H1 (cell line): ENCODE data around the gene ASGR2. TPM values are rescaled to one million over a fixed set of nuclear protein-coding genes. Genes with fewer than 3 reads are reported as not detected.
"Not testable (repeated sequence)": the region's sequence is repeated elsewhere in the genome, so short reads cannot be mapped to it uniquely, and the experiment has no call there.

ENCODE experiments used
- CTCF ChIA-PET: fragments of 300-600 bp; sonication (Branson Sonifier 250); formaldehyde crosslinking; loops from one replicate; lab custom pipeline; 2021; ENCODE audit not compliant: partially characterized antibody; lab: Charles Lee
- POLR2A ChIA-PET: fragments of 300-600 bp; sonication (Branson Sonifier 250); formaldehyde crosslinking; loops from one replicate; lab custom pipeline; 2021; ENCODE audit warnings: inconsistent platforms; ENCODE audit not compliant: partially characterized antibody; lab: Charles Lee
- DNase-seq, 2 experiments: peaks; one replicate each; pipeline versions ENCODE4 v3.0.0 to v3.0.0-alpha.2; 2010 to 2022; ENCODE audit warnings: low spot score in 2 of 2, low read depth in 1 of 2, mixed read lengths in 1 of 2
- FAIRE-seq: peaks from 2 replicates; lab custom pipeline; 2011; peaks lifted over from hg19 to GRCh38; lab: Jason Lieb, UNC
- H2AFZ ChIP-seq: 2 replicates; pipeline ENCODE4 v1.8.1; 2012; ENCODE audit warnings: low read length, inconsistent platforms
- H2AK5ac ChIP-seq: 2 replicates; pipeline ENCODE4 v1.6.1; 2013; ENCODE audit warnings: low read depth, low read length
- H2BK120ac ChIP-seq: replicated peaks from 2 replicates; pipeline ENCODE3; 2013; ENCODE audit warnings: low read depth, low read length, inconsistent platforms
- H2BK12ac ChIP-seq: 2 replicates; pipeline ENCODE4 v1.6.1; 2013; ENCODE audit warnings: low read depth, low read length
- H2BK15ac ChIP-seq: 2 replicates; pipeline ENCODE4 v1.6.1; 2013; ENCODE audit warnings: low read length
- H2BK20ac ChIP-seq: 2 replicates; pipeline ENCODE4 v1.6.1; 2013; ENCODE audit warnings: low read length
- H2BK5ac ChIP-seq: 2 replicates; pipeline ENCODE4 v1.6.1; 2013; ENCODE audit warnings: low read depth, low read length
- H3K14ac ChIP-seq: 2 replicates; pipeline ENCODE4 v1.6.1; 2013; ENCODE audit warnings: inconsistent platforms; ENCODE audit not compliant: insufficient read length
- H3K18ac ChIP-seq: 2 replicates; pipeline ENCODE4 v1.6.1; 2013; ENCODE audit warnings: low read length; ENCODE audit errors: extremely low read depth
- H3K23ac ChIP-seq: 2 replicates; pipeline ENCODE4 v1.6.1; 2013; ENCODE audit warnings: inconsistent platforms; ENCODE audit not compliant: insufficient read length
- H3K23me2 ChIP-seq: 2 replicates; pipeline ENCODE4 v1.6.1; 2013; ENCODE audit warnings: low read depth, low read length
- H3K27ac ChIP-seq: 2 replicates; pipeline ENCODE4 v1.6.1; 2011; ENCODE audit warnings: low read depth, low read length, inconsistent platforms
- H3K27me3 ChIP-seq, 4 experiments: replicated peaks in 1 of 4; 1 replicate in 1 of 4; 2 replicates in 3 of 4; pipeline versions ENCODE4 v1.6.1 to v1.8.1; 2011 to 2013; ENCODE audit warnings: low read length in 3 of 4, mild to moderate bottlenecking in 3 of 4, inconsistent platforms in 2 of 4, mixed read lengths in 2 of 4, moderate library complexity in 1 of 4; ENCODE audit not compliant: control insufficient read depth in 3 of 4, insufficient read depth in 3 of 4; ENCODE audit errors: extremely low read depth in 1 of 4
- H3K36me3 ChIP-seq, 4 experiments: 2 replicates each; pipeline versions ENCODE4 v1.6.1 to v1.8.1; 2011 to 2013; ENCODE audit warnings: mild to moderate bottlenecking in 4 of 4, low read length in 3 of 4, moderate library complexity in 2 of 4, control low read depth in 1 of 4, inconsistent platforms in 1 of 4; ENCODE audit not compliant: insufficient read depth in 4 of 4, control insufficient read depth in 2 of 4
- H3K4ac ChIP-seq: replicated peaks from 2 replicates; pipeline ENCODE3; 2013; ENCODE audit warnings: low read length, low read depth, mixed read lengths, inconsistent platforms; ENCODE audit not compliant: insufficient read length
- H3K4me1 ChIP-seq, 4 experiments: replicated peaks in 1 of 4; 1 replicate in 1 of 4; 2 replicates in 3 of 4; pipeline versions ENCODE4 v1.6.1 to v1.8.1; 2011 to 2013; ENCODE audit warnings: low read length in 3 of 4, inconsistent platforms in 2 of 4, mixed read lengths in 1 of 4; ENCODE audit not compliant: insufficient read depth in 4 of 4, control insufficient read depth in 3 of 4
- H3K4me2 ChIP-seq, 2 experiments: 2 replicates each; pipeline versions ENCODE4 v1.6.1 to v1.8.1; 2011 to 2013; ENCODE audit warnings: low read depth in 2 of 2, low read length in 2 of 2, control low read depth in 1 of 2, inconsistent platforms in 1 of 2, mild to moderate bottlenecking in 1 of 2; ENCODE audit not compliant: insufficient read depth in 1 of 2
- H3K4me3 ChIP-seq, 4 experiments: fragments of 200-600, 300-600 bp in 1 of 4; sonication (generic), shearing (Covaris generic), sonication (Bioruptor Twin) in 1 of 4; 2 replicates each; pipeline versions ENCODE4 v1.5.1 to v1.8.1; 2011 to 2016; ENCODE audit warnings: low read length in 4 of 4, low read depth in 3 of 4, control low read depth in 2 of 4, inconsistent platforms in 2 of 4, mild to moderate bottlenecking in 2 of 4, mixed read lengths in 1 of 4, moderate library complexity in 1 of 4; ENCODE audit not compliant: insufficient read depth in 2 of 4; ENCODE audit errors: extremely low read depth in 1 of 4
- H3K56ac ChIP-seq: replicated peaks from 2 replicates; pipeline ENCODE3; 2013; ENCODE audit warnings: low read depth, mild to moderate bottlenecking, mixed read lengths, low read length, inconsistent platforms; ENCODE audit not compliant: insufficient read length
- H3K79me1 ChIP-seq: 2 replicates; pipeline ENCODE4 v1.6.1; 2013; ENCODE audit warnings: low read depth, low read length, control low read depth
- H3K79me2 ChIP-seq, 2 experiments: 2 replicates each; pipeline versions ENCODE4 v1.6.1 to v1.8.1; 2012 to 2013; ENCODE audit warnings: low read length in 2 of 2, mild to moderate bottlenecking in 2 of 2, inconsistent platforms in 1 of 2; ENCODE audit not compliant: insufficient read depth in 2 of 2, control insufficient read depth in 1 of 2
- H3K9ac ChIP-seq, 4 experiments: replicated peaks in 1 of 4; 1 replicate in 1 of 4; 2 replicates in 3 of 4; pipeline versions ENCODE4 v1.6.1 to v1.8.1; 2011 to 2013; ENCODE audit warnings: low read depth in 3 of 4, low read length in 3 of 4, control low read depth in 2 of 4, mild to moderate bottlenecking in 2 of 4, moderate library complexity in 2 of 4, inconsistent platforms in 1 of 4; ENCODE audit errors: extremely low read depth in 1 of 4
- H3K9me3 ChIP-seq, 2 experiments: 2 replicates each; pipeline versions ENCODE4 v1.6.1 to v1.8.1; 2012 to 2013; ENCODE audit warnings: mild to moderate bottlenecking in 2 of 2, moderate library complexity in 2 of 2, control low read depth in 1 of 2, inconsistent platforms in 1 of 2, low read depth in 1 of 2, low read length in 1 of 2, mixed read lengths in 1 of 2; ENCODE audit not compliant: insufficient read depth in 2 of 2
- H4K20me1 ChIP-seq, 2 experiments: replicated peaks in 1 of 2; 2 replicates each; pipeline versions ENCODE3 to v1.8.1; 2011 to 2013; ENCODE audit warnings: inconsistent platforms in 2 of 2, low read length in 2 of 2, mild to moderate bottlenecking in 1 of 2; ENCODE audit not compliant: insufficient read depth in 2 of 2, control insufficient read depth in 1 of 2
- H4K5ac ChIP-seq: 2 replicates; pipeline ENCODE4 v1.6.1; 2013; ENCODE audit warnings: low read length, low read depth, mixed read lengths, inconsistent platforms; ENCODE audit not compliant: insufficient read length
- H4K8ac ChIP-seq: 2 replicates; pipeline ENCODE4 v1.8.0; 2013; ENCODE audit warnings: mild to moderate bottlenecking, moderate library complexity, low read length, inconsistent platforms; ENCODE audit not compliant: insufficient read depth; ENCODE audit errors: extremely low read depth
- H4K91ac ChIP-seq: replicated peaks from 2 replicates; pipeline ENCODE3; 2013; ENCODE audit warnings: low read length, mixed read lengths, inconsistent platforms; ENCODE audit not compliant: insufficient read length
- NANOG ChIP-seq: IDR thresholded peaks from 2 replicates; pipeline ENCODE4 v1.6.1; 2011; ENCODE audit warnings: low read length, low read depth, mild to moderate bottlenecking, inconsistent platforms; ENCODE audit not compliant: insufficient read depth, poor library complexity, severe bottlenecking
- TCF12 ChIP-seq: IDR thresholded peaks from 2 replicates; pipeline ENCODE4 v1.6.1; 2011; ENCODE audit warnings: low read depth, mild to moderate bottlenecking, low read length
- WGBS, 2 experiments: shearing (Covaris generic) in 1 of 2; methylation state at CpG; one replicate each; pipeline versions ENCODE4 v1.1.6 to v1.1.7; 2013 to 2015; ENCODE audit warnings: low lambda C conversion rate in 2 of 2, mixed read lengths in 2 of 2, inconsistent platforms in 1 of 2, low coverage in 1 of 2, missing lambda C conversion rate in 1 of 2; ENCODE audit not compliant: insufficient replicate concordance in 2 of 2, insufficient coverage in 1 of 2, insufficient read length in 1 of 2; ENCODE audit errors: extremely low coverage in 1 of 2, missing lambda C conversion rate in 1 of 2; 5-methylcytosine and 5-hydroxymethylcytosine counted together
- polyA plus RNA-seq, 7 experiments: library from polyadenylated mRNA; depleted of rRNA in 3 of 7; stranded (reverse) in 5 of 7; unstranded in 2 of 7; fragments of >200 nt in 5 of 7; fragments of 200-250 nt in 2 of 7; gene quantifications; 1 replicate in 5 of 7; 2 replicates in 1 of 7; 4 replicates in 1 of 7; pipeline versions ENCODE4 v1.2.1 to v1.2.3, GENCODE V29; 2011 to 2013; ENCODE audit warnings: missing spikeins in 2 of 7, mixed read lengths in 2 of 7
- total RNA-seq: library from RNA; stranded (reverse); fragmentation: NEBNext Ultra II Directional; extraction: Animal tissue kit (Norgen Biotek cat#: 25700); gene quantifications from 2 replicates; pipeline ENCODE4 v1.2.1, GENCODE V29; 2021

Gene ASGR2
- total and polyA plus RNA-seq, 2 of the 8 experiments (the other 6 are each of a cell fraction or from before 2014, with no cell fraction given), result 0.91 TPM; not detected in 1

DNA sequence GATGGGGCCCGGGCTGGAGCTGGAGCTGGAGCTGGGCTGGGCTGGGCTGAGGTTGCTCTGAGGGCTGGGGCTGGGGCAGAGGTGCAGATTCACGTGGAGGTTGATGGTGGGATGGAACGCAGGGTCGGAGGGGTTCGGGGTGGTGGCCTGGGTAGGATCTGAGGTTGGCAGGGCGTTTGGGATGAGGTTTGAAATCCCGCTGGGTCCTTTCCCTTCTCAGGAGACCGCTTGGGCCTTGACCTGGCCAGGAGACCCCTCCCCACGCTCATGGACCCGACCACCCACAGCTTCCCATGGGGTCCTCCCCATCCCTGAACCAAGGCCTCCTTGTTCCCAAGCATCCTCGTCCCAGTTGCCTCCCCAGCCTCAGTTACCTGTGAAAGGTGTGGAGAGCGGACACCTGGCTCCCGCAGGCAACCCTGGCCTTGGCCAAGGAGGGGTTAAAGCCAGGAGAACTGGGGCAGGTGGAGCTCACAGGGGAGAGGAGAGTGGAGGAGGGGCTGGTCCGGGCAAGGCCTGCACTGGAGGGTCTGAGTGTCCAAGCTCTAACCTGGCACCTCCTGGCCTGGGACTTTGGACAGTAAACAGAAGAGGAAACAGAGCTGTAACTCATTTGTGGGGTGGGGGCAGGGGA lies at the start of gene ASGR2 (continued):
- TF ChIP-seq NANOG, result no peak
- no peak for TF ChIP-seq TCF12
- TF ChIP-seq, all 59 proteins: peak for 0

DNA sequence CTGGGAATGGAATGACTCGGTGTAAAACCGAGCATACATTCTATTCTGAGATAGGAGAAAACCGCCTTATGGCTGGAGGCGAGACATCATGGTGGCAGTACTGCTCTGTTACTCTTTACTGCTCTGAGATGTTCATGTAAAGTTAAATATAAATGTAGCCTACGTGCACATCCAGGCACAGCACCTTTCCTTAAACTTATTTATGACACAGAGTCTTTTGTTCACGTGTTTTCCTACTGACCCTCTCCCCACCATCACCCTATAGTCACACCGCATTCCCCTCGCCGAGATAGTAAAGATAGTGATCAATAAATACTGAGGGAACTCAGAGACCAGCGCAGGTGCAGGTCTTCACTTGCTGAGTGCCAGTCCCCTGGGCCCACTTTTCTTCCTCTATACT lies 44.9 kb upstream of the ASGR2 start:
- not testable (repeated sequence) for H4K91ac ChIP-seq, FAIRE-seq, H3K27me3 ChIP-seq, H2BK15ac ChIP-seq, H2BK5ac ChIP-seq, H3K4me3 ChIP-seq, H4K5ac ChIP-seq, H4K8ac ChIP-seq, H3K14ac ChIP-seq, H2AK5ac ChIP-seq, H2AFZ ChIP-seq, H2BK20ac ChIP-seq, DNase-seq, H3K36me3 ChIP-seq, H2BK12ac ChIP-seq, H3K56ac ChIP-seq, H3K23ac ChIP-seq, H3K4me2 ChIP-seq, H2BK120ac ChIP-seq, H3K4ac ChIP-seq, H3K27ac ChIP-seq, H3K18ac ChIP-seq, H3K79me1 ChIP-seq, H4K20me1 ChIP-seq, H3K9me3 ChIP-seq, H3K9ac ChIP-seq, H3K23me2 ChIP-seq, H3K4me1 ChIP-seq, H3K79me2 ChIP-seq
- ChIA-PET CTCF (interaction anchor here (1.5 kb wide), 1 partner anchor 114 kb away, joined by 3 read pairs; no protein-coding TSS in a partner anchor), POLR2A (interaction anchor here (1.7 kb wide), 1 partner anchor 14 kb away, joined by 4 read pairs; no protein-coding TSS in a partner anchor)
- 88% methylated on average over 10 of the region's 10 CpGs; no CpG with 5 or more reads in 1 of the 2 experiments for WGBS, 2 experiments
